ENCODE data around the gene OSBPL10.
"Not testable (repeated sequence)": the region's sequence is repeated elsewhere in the genome, so short reads cannot be mapped to it uniquely, and the experiment has no call there.

- TF ChIP-seq, protein P1, sequence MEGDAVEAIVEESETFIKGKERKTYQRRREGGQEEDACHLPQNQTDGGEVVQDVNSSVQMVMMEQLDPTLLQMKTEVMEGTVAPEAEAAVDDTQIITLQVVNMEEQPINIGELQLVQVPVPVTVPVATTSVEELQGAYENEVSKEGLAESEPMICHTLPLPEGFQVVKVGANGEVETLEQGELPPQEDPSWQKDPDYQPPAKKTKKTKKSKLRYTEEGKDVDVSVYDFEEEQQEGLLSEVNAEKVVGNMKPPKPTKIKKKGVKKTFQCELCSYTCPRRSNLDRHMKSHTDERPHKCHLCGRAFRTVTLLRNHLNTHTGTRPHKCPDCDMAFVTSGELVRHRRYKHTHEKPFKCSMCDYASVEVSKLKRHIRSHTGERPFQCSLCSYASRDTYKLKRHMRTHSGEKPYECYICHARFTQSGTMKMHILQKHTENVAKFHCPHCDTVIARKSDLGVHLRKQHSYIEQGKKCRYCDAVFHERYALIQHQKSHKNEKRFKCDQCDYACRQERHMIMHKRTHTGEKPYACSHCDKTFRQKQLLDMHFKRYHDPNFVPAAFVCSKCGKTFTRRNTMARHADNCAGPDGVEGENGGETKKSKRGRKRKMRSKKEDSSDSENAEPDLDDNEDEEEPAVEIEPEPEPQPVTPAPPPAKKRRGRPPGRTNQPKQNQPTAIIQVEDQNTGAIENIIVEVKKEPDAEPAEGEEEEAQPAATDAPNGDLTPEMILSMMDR (IDR thresholded peaks at IDR 0.05) = not testable (repeated sequence)
- not testable (repeated sequence) for TF ChIP-seq POLR2A (IDR thresholded peaks at IDR 0.05)
Observed at GRCh38 chr3:32015638-32016037, 34.6 kb upstream of the OSBPL10 start.
